ENCODE results near the gene SMYD3.

DNA sequence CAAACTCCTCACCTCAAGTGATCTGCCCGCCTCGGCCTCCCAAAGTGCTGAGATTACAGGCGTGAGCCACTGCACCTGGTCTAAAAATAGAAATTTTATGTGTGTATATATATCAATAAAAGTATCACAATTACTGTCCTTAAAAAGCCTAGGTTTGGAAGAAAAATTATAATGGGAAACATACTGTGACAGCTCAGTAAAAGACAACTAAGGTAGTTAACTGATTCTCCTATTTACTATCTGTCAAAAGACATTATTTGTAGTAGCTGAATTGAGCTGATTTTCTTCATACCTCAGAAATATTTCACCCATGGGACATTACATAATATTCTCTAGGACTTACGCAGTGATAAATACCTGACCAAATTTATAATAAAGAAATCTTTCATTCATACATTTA, 122.5 kb downstream of the SMYD3 start:
- TF ChIP-seq CTCF (IDR thresholded peaks at IDR 0.05; ENCODE audit: low read depth, low read length, poor library complexity, severe bottlenecking) = no peak
- TF ChIP-seq EZH2phosphoT487 (IDR thresholded peaks at IDR 0.05; ENCODE audit: borderline replicate concordance, low read length) = no peak

All from DOHH2 (cell line).